Fibroblast of mammary gland (primary cell): ENCODE data around the gene TMEM125.

Source experiments
- DNase-seq: peaks from one replicate; pipeline ENCODE4 v3.0.0-alpha.2; 2010; ENCODE audit warnings: low read depth
- H3K4me3 ChIP-seq: 2 replicates; pipeline ENCODE4 v1.5.1; 2011; ENCODE audit warnings: low read depth, mild to moderate bottlenecking, low read length, moderate library complexity; ENCODE audit not compliant: control insufficient read depth
- TF ChIP-seq, protein P1 (sequence below): conservative IDR thresholded peaks from 2 replicates; pipeline ENCODE4 v1.5.1; 2011; ENCODE audit warnings: low read depth, low read length, inconsistent platforms; ENCODE audit not compliant: control insufficient read depth, insufficient read depth

Gene TMEM125

DNA sequence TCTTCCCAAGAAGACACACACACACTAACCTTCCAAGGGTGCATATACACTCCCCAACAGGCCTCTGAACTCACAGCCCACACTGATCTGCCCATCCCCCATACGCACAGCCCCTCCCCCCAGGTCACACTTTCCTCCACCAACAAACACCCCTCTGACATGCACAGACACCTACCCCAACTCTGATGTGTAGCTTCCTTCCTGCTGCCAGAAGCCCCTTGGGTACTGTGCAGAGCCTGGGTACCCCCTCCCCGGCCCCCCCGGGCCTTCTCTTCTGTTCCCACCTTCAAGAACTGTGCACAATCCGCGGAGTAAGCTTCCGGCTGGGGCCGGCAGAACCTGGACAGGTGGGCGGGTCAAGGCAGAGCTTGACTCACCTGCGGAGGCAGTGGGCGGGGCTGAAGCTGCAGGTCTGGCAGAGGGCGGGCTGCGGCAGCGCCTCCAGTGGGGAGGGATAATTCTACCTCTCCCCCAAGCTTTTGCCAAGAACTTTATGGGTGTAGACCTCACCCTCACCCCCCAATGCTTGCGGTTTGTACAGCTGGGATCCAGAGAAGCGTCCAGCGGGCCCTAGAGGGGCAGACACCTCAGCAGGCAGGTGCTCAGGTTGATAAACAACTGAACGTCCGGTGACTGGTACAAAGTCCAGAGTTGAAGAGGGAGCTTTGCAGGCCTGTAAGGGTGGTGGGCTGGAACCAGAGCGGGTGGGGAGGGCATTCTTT, 15.6 kb downstream of the TMEM125 start, which contains the start of gene C1orf210:
C1orf210 (minus strand) TSS at position 313 of the 722 bp plus-strand sequence. CDS start 2,311 bp downstream, outside the sequence.
- TF ChIP-seq, protein P1, sequence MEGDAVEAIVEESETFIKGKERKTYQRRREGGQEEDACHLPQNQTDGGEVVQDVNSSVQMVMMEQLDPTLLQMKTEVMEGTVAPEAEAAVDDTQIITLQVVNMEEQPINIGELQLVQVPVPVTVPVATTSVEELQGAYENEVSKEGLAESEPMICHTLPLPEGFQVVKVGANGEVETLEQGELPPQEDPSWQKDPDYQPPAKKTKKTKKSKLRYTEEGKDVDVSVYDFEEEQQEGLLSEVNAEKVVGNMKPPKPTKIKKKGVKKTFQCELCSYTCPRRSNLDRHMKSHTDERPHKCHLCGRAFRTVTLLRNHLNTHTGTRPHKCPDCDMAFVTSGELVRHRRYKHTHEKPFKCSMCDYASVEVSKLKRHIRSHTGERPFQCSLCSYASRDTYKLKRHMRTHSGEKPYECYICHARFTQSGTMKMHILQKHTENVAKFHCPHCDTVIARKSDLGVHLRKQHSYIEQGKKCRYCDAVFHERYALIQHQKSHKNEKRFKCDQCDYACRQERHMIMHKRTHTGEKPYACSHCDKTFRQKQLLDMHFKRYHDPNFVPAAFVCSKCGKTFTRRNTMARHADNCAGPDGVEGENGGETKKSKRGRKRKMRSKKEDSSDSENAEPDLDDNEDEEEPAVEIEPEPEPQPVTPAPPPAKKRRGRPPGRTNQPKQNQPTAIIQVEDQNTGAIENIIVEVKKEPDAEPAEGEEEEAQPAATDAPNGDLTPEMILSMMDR: no peak
- no peak within 1 kb of the TSS for H3K4me3 ChIP-seq
- DNase-seq: no peak

DNA sequence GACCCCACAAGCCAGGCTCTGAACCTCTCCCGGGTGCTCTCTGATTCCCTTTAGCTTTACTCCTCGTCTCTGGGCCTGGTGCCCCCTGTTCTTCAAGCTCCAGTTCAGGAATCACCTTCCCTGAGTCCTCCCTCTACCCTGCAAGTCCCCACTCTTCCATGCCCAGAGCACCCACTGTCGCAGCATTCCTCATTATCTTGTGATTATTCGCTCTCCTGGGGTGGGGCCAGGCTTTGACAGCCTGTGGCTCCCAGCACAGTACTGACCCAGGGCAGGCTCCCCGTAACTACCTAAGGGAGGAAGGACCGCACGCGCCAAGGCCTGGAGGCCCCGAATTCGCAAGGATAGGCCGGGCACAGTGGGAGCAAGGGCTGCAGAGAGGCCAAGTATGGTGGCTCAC, 16.3 kb downstream of the TMEM125 start:
- TF ChIP-seq, protein P1: no peak
- DNase-seq: no peak
- H3K4me3 ChIP-seq: no peak overlapping the region

DNA sequence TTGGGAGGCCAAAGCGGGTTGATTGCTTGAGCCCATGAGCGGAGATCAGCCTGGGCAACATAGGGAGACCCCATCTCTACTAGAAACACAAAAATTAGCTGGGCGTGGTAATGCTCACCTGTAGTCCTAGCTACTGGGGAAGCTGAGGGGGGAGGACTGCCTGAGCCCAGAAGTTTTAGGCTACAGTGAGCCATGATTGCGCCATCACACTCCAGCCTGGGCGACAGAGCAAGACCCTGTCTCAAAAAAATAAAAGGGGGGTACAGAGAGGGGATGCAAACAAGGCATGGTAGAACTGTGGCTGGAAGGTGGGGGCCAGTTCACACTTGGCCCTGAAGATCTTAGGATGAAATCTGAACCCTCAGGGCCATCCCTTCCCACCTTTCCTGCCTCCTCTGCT, 16.8 kb downstream of the TMEM125 start:
- no peak overlapping the region for H3K4me3 ChIP-seq
- DNase-seq: no peak
- TF ChIP-seq, protein P1: no peak

DNA sequence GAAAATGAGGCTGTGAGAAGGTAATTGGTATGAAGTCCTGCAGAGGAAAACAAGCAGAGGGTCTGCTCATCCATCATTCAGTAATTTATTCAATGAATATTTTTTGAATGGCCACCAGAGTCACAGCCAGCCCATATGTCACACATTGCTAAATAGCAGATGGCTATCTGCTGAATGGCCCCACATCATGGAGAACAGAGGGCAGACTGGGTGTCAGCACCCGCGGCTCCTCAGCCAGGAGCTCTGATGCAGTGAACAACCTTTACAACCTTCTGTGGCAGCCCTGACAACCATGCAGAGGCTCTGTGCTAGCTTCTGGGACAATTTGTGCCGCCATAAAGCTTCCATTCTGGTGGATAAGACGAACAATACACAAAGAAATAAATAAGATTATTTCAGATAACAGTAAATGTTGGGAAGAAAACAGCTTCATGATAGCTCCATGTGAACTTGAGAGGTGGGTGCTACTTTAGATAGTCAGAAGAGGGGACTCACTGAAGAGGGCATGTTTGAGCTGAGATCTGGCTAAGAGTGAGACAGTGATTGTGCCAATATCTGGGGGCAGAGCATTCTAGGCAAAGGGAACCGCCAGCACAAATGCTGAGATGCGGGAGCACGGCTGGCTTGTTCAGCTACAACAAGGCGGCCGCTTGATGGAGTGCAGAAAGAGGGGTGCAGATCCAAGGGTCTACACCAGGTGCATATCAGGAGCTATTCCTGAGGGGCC, 18.4 kb downstream of the TMEM125 start:
- no peak overlapping the region for H3K4me3 ChIP-seq
- no peak for DNase-seq
- TF ChIP-seq, protein P1: no peak

DNA sequence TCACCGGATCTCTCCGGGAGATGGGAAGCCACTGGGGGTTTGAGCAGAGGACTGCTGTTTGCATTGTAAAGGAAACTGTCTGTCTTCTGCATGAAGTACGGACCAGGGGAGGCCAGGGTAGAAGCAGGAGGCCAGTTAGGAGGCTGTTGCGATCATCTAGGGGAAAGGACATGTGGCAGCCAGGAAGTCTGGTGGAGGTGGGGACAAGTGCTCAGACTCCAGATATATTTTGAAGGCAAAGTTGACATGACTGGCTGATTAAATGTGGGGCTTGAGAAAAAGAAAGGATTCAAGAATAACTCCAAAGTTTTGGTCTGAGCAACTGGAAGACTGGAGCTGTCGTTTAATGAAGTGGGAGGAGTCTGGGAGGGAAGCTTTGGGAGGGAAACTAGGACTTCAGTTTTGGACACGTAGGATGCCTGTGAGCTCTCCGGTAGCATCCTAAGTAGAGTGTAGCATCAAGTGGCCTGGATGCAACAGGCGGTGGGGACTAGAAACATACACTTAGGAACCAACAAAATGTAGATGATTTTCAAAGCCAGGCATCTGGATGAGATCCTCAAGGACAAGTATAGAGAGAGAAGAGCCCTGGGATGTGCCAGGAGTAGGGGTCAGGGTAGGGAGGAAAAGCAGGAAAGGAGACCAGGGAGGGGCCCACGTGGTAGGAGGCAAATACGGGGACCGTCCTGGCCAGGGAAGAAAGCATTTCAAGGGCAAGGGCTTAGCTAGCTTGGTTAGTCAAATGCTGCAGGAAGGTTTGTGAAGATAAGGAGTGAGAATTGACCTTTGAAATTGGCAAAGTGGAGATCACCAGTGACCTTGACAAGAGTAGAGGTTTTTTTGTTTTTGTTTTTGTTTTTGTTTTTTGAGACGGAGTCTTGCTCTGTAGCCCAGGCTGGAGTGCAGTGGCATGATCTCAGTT, 19.3 kb downstream of the TMEM125 start:
- TF ChIP-seq, protein P1: no peak
- H3K4me3 ChIP-seq: no peak overlapping the region
- DNase-seq: no peak

DNA sequence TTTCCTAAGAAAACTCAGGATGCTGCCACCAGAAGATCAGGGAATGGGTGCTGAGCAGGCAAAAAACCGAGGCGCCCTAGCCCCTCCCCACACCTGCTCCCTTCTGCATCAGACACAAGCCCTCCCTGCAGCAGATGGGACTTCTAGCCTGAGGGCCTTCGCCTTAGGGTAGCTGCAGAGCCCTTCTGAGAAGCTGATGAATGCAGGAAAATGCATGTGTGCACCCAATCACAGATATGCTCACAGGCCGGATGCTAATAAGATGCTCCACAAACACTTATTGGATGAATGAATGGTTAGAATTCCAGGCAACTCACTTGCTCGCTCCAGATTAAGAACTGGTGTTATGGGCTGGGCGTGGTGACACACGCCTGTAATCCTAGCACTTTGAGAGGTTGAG, 22.4 kb downstream of the TMEM125 start:
- DNase-seq: no peak
- TF ChIP-seq, protein P1: no peak

More for the DNA sequence above, 22.4 kb downstream of the TMEM125 start:
- H3K4me3 ChIP-seq: no peak overlapping the region
